Muscle layer of colon (tissue), 2 donors: ENCODE results near the gene UBAC1.

Experiments used
- H3K27ac ChIP-seq: one replicate; pipeline ENCODE4 v1.7.0; 2013; ENCODE audit warnings: low read depth, mild to moderate bottlenecking, low read length, moderate library complexity
- H3K27me3 ChIP-seq, 2 donors: one replicate each; pipeline ENCODE4 v1.7.0; 2013; ENCODE audit warnings: low read length in 2 of 2, mild to moderate bottlenecking in 2 of 2; ENCODE audit not compliant: insufficient read depth in 2 of 2, control insufficient read depth in 1 of 2
- H3K36me3 ChIP-seq: one replicate; pipeline ENCODE4 v1.7.0; 2013; ENCODE audit warnings: mild to moderate bottlenecking, low read length; ENCODE audit not compliant: insufficient read depth
- H3K4me1 ChIP-seq: one replicate; pipeline ENCODE4 v1.7.0; 2013; ENCODE audit warnings: mild to moderate bottlenecking, low read length; ENCODE audit not compliant: insufficient read depth
- H3K4me3 ChIP-seq, 2 donors: one replicate each; pipeline ENCODE4 v1.7.0; 2013; ENCODE audit warnings: low read length in 2 of 2, low read depth in 1 of 2, mild to moderate bottlenecking in 1 of 2, moderate library complexity in 1 of 2
- H3K9ac ChIP-seq: one replicate; pipeline ENCODE4 v1.7.0; 2013; ENCODE audit warnings: low read length
- H3K9me3 ChIP-seq: one replicate; pipeline ENCODE4 v1.7.0; 2013; ENCODE audit warnings: mild to moderate bottlenecking, low read length
- donor health status: abdominal sarcoma.
- donor health status: Adenocarcinoma of cecum.

The UBAC1 gene

GRCh38 chr9:135963338-135963737 is 2.2 kb upstream of the UBAC1 start:
- H3K9ac ChIP-seq = no peak overlapping the region
- H3K27me3 ChIP-seq = no peaks in the 10 kb centered on the region
- H3K9me3 ChIP-seq = no peaks in the 10 kb centered on the region
- H3K36me3 ChIP-seq = no peaks in the 10 kb centered on the region
- no peak overlapping the region for H3K4me3 ChIP-seq
- peaks cover 25% of the 10 kb centered on the region for H3K4me1 ChIP-seq
- H3K27ac ChIP-seq = no peak overlapping the region

GRCh38 chr9:135962696-135963307 is 1.6 kb upstream of the UBAC1 start:
- Histone ChIP-seq H3K27me3 (no peaks in the 10 kb centered on the region), H3K9ac (no peak overlapping the region), H3K27ac (no peak overlapping the region), H3K4me3 (no peak overlapping the region), H3K4me1 (peaks cover 25% of the 10 kb centered on the region), H3K36me3 (no peaks in the 10 kb centered on the region), H3K9me3 (no peaks in the 10 kb centered on the region)

GRCh38 chr9:135961811-135962695 is 880 bp upstream of the UBAC1 start:
- Histone ChIP-seq H3K27me3 (no peaks in the 10 kb centered on the region), H3K4me3 (no peak overlapping the region), H3K9me3 (no peaks in the 10 kb centered on the region), H3K9ac (no peak overlapping the region), H3K4me1 (peaks cover 20% of the 10 kb centered on the region), H3K36me3 (no peaks in the 10 kb centered on the region), H3K27ac (no peak overlapping the region)

- peak overlapping the region; percentile 88 for H3K27ac ChIP-seq
- H3K36me3 ChIP-seq = no peaks in the 10 kb centered on the region
- peak overlapping the region; percentile 74 to 87 for H3K4me3 ChIP-seq
- H3K4me1 ChIP-seq = peaks cover 20% of the 10 kb centered on the region
- H3K9me3 ChIP-seq = no peaks in the 10 kb centered on the region
- H3K9ac ChIP-seq = peak overlapping the region; percentile 69
- no peaks in the 10 kb centered on the region for H3K27me3 ChIP-seq
Measured at GRCh38 chr9:135960411-135961276, 529 bp downstream of the UBAC1 start.

- peak overlapping the region; percentile 88 for H3K27ac ChIP-seq
- H3K4me3 ChIP-seq = peak overlapping the region; percentile 74 to 87
- no peaks in the 10 kb centered on the region for H3K9me3 ChIP-seq
Measured at GRCh38 chr9:135959814-135960213, 1.4 kb downstream of the UBAC1 start.

GRCh38 chr9:135958485-135958884 is 2.7 kb downstream of the UBAC1 start:
- H3K4me1 ChIP-seq = peaks cover 20% of the 10 kb centered on the region
- no peak overlapping the region for H3K4me3 ChIP-seq
- H3K36me3 ChIP-seq = peaks cover 8% of the 10 kb centered on the region
- H3K27ac ChIP-seq = no peak overlapping the region
- no peaks in the 10 kb centered on the region for H3K27me3 ChIP-seq
- no peaks in the 10 kb centered on the region for H3K9me3 ChIP-seq
- no peak overlapping the region for H3K9ac ChIP-seq

More at GRCh38 chr9:135959814-135960213, 1.4 kb downstream of the UBAC1 start:
- Histone ChIP-seq H3K4me1 (peaks cover 20% of the 10 kb centered on the region), H3K9ac (peak overlapping the region; percentile 69), H3K27me3 (no peaks in the 10 kb centered on the region), H3K36me3 (peaks cover under 1% of the 10 kb centered on the region)

- H3K36me3 ChIP-seq = peaks cover 13% of the 10 kb centered on the region
- H3K9me3 ChIP-seq = no peaks in the 10 kb centered on the region
- no peak overlapping the region for H3K27ac ChIP-seq
- H3K4me3 ChIP-seq = no peak overlapping the region
- no peaks in the 10 kb centered on the region for H3K27me3 ChIP-seq
- H3K4me1 ChIP-seq = peaks cover 20% of the 10 kb centered on the region
- no peak overlapping the region for H3K9ac ChIP-seq
Measured at GRCh38 chr9:135957431-135957830, 3.7 kb downstream of the UBAC1 start.

- H3K9me3 ChIP-seq = no peaks in the 10 kb centered on the region
- no peak overlapping the region for H3K4me3 ChIP-seq
- peaks cover 19% of the 10 kb centered on the region for H3K36me3 ChIP-seq
- H3K4me1 ChIP-seq = peaks cover 20% of the 10 kb centered on the region
- no peak overlapping the region for H3K9ac ChIP-seq
- H3K27ac ChIP-seq = no peak overlapping the region
- H3K27me3 ChIP-seq = no peaks in the 10 kb centered on the region
Measured at GRCh38 chr9:135956802-135957174, 4.4 kb downstream of the UBAC1 start.

GRCh38 chr9:135955934-135956801 is 5.0 kb downstream of the UBAC1 start:
- no peak overlapping the region for H3K9ac ChIP-seq
- H3K27me3 ChIP-seq = no peaks in the 10 kb centered on the region
- no peak overlapping the region for H3K4me3 ChIP-seq
- H3K4me1 ChIP-seq = peaks cover 16% of the 10 kb centered on the region
- no peaks in the 10 kb centered on the region for H3K9me3 ChIP-seq
- H3K27ac ChIP-seq = no peak overlapping the region
- peaks cover 19% of the 10 kb centered on the region for H3K36me3 ChIP-seq

- H3K4me3 ChIP-seq = no peak overlapping the region
- H3K36me3 ChIP-seq = peaks cover 29% of the 10 kb centered on the region
- no peaks in the 10 kb centered on the region for H3K9me3 ChIP-seq
- no peak overlapping the region for H3K9ac ChIP-seq
- no peak overlapping the region for H3K27ac ChIP-seq
- no peaks in the 10 kb centered on the region for H3K4me1 ChIP-seq
- no peaks in the 10 kb centered on the region for H3K27me3 ChIP-seq
Measured at GRCh38 chr9:135952664-135953206, 8.4 kb downstream of the UBAC1 start.
